Iris pigment epithelial cell (primary cell): ENCODE measurements around the gene MAPK10.
"Not testable (repeated sequence)": the region's sequence is repeated elsewhere in the genome, so short reads cannot be mapped to it uniquely, and the experiment has no call there.

Source experiments
- DNase-seq: peaks from one replicate; pipeline ENCODE4 v3.0.0-alpha.2; 2011; ENCODE audit warnings: low read depth

MAPK10 gene

DNA sequence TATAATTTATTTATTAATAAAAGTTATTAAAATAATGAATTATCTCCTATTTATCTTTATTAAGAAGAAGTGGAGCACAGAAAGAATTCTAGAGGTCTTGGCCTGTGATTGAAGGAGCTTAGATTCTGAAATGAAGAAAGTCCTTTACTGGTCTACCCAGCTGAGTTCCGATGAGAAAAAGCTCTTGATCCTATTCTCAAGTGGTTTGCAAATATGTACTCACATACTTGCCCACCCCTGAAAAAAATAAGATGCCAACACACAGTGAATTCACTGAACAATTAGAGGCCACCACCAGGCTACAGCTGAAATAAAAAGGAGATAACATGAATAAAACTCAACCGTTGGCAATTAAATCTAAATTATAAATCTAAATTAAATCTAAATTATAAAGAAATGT is 253.4 kb downstream of the MAPK10 start:
- no peak for DNase-seq

DNA sequence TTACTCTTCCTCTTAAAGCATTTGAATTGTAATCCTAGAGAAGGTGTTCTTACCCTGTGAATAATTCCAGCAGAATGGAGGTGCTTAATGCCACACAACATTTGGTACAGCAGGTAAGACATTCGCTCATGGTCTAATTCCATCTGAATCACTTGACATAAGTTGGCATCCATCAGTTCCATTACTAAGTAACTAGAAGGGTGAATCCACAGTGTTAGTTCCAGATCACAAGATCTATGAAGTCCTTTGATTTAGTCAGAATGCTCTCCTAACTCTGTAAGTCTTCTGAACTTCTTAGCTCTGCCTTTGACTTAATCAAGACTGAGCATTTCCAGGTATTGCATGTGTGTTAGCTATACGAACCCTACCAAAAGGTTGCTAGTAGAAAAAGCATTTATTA is 258.0 kb downstream of the MAPK10 start:
- no peak for DNase-seq

DNA sequence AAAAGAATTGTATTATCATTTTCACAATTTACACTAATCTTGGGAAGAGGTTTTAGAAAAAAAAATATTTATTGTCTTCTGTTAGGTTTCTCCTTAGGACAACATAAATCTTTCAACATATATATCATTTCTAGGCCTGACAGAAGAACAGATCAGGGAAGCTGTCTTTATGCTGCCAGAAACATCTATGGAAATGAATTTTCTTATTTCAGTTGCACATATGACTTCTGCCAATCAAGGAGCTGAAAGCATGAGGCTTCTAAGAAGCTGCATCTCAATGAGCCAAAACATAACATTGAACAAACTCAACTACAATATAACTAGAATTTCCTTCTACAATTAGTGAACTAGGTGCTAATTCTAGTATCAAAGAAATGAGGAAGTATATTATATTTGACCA is 258.4 kb downstream of the MAPK10 start:
- no peak for DNase-seq

DNA sequence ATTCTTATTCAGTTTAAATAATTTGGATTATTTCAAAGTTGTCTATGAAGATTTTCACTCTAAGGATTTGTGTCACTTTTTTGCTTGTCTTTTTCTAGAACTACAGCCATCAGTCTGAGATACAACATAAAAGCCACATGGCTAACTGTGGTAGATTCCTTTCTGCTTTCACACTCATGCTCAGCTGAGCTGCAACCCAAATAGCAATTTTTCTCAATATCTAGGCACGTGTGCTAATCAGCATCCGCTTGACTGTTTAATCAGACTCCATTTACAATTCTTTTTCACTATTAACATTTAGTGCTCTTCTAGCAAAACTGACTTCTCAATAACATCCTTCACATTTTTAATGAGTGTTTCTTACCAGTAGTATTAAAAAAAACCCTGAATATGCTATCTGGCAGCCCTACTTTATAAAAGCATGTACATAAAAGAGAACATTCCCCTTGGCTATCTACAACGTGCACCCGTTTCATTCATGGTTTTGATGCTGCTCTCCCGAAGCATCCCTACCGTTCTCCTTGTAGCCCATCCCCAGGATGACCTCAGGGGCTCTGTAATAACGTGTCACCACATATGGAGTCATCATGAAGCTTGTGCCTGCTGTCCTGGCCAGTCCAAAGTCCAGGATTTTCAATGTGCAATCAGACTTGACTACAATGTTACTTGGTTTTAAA is 259.2 kb downstream of the MAPK10 start:
- no peak for DNase-seq

DNA sequence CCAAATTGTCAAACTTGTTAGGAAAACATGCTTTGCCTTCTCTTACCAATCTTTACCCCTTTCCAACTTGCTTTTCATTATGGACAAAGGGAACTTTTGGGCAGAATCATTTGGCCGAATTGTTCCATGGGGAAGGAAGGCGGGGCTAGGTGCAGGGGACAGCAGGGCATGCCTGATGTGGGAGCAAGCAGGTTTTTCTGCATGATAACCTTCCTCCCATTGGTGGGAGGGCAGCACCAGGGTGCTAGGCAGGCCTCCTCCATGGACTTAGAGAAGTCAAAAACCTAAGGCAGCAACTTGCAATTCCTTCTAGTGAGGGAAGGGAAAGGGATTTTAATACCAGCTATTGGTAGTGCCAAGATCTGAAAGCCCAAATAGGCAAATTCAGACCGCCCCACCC is 260.5 kb downstream of the MAPK10 start:
- DNase-seq: no peak

DNA sequence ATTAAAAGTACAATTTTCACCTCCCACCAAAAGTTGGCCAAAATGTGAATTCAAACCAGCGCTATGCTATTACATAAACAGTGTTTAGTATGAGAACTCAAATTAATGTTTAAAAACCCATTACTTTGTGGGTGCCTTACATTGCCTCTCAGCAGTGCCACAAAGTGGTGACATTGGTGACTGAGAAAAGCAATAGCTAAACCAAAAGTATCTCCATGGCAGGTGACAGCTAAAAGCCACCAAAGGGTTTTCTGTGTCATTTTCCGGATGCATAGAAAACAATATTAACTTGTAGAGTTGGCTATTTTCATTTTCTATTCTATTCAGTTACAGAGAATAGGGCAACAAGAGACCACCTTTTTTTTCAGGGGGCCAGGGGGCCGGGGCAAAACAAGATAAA is 261.2 kb downstream of the MAPK10 start:
- no peak for DNase-seq

DNA sequence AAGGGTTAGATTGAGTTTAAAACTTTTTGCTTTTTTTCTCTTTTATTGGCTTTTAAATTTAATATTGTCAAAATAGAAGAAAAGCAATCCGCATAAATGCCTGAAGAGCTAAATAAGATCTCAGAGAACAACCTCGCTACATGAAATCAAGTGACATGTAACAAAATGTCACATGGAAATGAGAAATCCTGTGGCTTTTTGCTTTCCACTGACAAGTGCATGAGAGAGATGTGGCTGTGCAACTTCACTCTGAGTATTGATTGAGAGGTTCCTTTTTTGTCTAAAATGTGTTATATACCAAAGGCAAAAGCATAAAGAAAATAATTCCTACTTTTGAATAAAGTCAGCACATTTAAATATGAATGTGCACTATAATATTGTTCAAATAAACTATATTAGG is 263.5 kb downstream of the MAPK10 start:
- no peak for DNase-seq

DNA sequence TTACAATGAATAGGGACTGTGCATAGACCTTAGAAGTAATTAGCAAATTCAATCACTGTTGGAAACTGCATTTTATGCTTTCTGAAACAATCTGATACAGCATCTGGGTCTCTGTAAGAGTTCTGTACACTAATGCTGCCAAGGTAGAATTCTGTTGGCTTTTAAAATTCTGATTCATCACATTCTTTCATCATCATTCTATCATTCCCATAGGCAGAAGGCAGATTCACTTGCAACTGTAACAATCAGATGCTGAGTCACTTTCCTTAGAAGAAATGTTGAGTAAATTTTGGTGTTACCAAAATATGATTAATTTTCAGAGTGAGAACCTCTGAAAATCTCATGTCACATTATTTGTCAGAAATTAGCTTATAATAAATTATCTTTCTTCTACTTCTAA is 267.2 kb downstream of the MAPK10 start:
- DNase-seq: peak; percentile 91

DNA sequence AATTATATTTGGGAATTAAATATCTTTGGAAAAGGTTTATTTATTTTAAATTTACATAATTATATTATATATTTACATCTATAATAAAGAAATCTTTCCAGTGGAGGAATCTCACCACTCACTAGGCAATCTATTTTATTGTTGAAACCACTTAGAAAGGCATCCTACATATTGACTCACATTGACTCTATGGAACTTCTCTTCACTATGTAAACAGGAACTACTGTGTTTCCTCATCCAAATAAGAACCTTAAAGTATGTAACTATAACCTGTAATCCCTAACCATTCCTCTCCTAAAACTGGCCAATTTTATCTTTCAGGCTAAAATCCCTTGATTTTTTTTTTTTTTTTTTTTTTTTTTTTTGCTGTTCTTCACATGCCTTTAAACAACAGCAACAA is 268.7 kb downstream of the MAPK10 start:
- peak; percentile 55 for DNase-seq

DNA sequence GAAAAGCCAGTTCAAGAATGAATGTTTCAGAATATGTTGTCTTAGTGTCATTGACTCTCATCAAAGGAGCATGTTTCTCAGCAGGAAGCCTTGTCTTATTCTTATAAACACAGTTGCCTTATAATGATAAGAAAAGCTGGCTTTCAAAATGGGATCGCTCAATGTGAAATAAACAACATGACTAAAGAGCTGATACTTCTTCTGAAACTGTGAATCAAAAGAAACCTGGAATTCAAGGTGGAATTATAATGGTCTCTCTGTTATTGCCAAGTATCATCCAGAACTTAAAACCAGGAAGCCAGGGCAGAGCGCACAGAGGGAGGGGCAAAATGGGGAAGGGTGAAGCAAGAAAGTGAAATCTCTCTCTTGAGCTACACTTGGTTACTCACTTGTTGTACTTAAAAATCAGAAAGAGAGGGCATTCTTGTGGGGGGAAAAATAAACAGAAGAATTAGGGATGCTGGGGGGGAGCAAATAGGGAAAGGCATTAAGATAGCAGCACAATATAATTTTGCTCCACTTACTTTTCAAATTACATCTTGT is 270.0 kb downstream of the MAPK10 start:
- peak; percentile 16 for DNase-seq

DNA sequence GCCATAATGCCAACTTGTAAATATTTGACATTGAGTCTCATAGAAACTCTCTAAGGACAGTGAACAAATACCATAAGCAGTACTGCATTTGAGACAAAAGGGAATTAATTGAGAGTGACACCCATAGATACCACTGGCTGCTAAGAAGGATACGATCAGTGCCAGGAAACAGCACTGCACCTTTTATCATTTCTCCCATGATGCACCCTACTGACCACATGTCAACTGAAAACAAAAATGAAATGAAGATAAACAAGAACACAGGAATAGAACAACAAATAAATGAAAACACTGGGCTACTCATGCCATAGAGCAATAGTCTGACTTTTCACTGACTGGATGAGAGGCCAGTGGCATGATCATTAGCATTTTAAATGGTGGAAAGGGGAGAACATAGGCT is 270.8 kb downstream of the MAPK10 start:
- no peak for DNase-seq

DNA sequence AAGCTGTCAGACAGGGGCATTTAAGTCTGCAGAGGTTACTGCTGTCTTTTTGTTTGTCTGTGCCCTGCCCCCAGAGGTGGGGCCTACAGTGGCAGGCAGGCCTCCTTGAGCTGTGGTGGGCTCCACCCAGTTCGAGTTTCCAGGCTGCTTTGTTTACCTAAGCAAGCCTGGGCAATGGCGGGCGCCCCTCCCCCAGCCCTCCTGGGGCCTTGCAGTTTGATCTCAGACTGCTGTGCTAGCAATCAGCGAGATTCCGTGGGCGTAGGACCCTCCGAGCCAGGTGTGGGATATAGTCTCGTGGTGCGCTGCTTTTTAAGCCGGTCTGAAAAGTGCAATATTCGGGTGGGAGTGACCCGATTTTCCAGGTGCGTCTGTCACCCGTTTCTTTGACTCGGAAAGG is 284.1 kb downstream of the MAPK10 start:
- DNase-seq: not testable (repeated sequence)

DNA sequence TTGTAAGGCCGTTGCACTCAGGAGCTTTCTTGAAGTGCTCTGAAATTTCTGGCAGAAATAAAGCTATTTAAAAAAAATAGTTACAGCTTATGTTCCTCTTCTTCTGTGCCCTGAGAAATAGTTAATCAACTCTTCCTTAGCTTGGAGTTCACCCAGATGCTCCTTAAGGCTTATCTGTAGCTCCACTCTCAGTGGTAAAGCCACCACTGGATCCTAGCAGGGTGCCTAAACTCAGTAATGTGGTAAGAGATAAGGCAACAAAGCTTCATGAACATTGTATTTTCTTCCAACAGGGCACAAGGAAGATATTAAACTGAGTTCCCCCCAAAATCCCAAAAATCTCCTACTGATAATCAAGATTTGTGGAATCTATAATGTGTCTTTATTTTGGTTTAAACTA is 299.5 kb downstream of the MAPK10 start:
- no peak for DNase-seq

DNA sequence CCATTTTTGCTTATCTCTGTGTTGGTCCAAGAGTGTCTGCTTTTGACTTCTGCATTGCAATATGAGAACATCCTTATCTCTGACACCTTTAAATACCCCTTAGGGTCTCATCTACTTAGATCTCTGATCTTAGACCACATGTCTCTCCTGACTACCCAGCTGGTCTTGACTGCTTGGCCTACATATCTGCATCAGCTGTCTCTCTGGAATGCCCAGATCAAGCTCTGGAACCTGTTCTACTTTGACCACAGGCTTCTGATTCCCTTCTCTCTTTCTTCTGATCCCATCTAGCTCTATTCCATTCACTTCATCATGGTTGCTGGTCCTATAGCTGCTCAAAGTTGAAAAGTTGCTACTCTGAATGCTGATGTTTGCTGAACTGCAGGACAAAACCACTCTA is 301.2 kb downstream of the MAPK10 start:
- DNase-seq: no peak

DNA sequence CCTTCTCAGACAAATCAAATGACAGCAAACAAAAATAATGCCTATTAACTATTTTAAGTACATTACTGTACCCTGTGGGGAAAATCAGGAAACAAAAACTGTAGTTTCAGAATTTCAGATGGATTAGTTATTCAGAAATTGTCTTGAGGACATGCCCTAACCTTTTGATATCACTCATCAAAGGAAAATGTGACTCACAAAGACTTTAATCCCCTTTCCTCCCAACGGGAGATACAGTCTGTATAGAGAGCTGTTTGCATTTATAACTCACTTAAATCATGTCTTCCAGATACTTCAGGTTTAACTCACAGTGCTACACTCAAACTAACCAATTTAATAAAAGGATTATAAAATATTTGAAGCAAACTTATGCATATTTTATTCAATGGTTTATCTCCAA is 304.0 kb downstream of the MAPK10 start:
- peak; percentile 93 for DNase-seq

DNA sequence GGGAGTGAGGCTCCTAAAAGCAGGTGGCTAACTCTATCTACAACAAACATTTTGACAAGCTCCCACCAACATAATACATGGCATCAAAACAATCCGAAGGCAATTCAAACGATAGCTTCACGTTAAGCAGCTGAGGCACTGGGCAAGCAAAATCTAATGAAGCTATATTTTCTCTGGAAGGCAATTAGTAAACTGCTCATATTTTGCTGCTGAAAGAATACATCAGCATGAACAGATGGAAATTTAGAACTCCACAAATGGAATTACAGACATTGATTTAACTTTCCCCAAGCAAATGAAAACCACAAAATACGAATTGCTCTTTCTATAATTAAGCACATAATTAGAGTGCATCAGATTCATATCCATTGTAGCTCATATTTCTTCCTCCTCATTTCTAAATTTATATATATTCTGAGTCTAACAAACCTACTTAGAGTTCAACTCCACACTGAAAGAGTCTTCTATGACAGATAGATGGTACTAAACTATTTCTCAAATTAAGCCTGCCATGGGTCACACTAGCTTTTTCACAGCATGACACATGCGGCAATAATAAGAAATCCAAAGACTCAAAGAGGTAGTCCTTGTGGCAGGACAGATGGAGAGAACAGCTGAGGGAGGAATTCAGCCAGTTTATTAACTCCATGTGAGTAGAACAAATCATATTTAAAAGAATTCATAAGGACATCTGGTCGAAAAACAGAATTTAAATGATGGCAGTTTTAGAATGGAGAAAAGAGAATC is 305.4 kb downstream of the MAPK10 start:
- no peak for DNase-seq

DNA sequence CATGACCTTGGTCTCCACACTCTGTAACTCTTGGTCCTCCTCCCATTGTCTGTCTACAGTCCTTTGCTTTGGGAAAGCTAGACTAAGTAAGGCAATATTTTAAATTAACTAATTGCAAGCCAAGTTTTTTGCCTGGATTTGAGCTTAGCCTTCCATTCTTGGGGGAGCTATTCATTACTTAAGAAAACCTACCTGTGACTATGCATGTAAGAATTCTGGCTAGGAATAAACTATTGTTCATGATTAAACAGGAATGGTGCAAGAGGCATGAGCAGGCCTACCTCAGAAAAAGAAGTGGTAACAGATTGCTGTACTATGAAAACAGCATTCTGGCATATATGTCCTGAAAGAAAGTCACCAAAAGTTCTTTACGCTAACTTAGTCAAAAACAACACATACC is 309.4 kb downstream of the MAPK10 start:
- no peak for DNase-seq

DNA sequence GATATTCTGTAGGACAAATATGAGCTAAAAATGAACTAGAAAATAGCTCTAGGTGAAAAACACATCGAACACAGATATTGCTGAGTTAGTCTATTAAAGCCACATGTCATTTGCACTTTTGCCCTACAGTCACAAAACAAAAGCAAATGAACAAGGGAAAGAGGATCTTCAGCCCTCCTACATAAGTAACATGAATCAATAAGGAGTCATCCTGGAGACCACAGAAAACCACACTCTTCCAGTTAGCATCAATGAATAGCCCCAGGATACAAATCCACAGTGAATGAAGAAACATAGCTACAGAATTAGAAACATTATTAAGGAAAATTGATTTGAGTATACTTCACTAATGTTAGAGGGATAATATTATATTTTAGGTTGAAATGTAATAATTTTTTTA is 311.4 kb downstream of the MAPK10 start:
- DNase-seq: peak; percentile 55

DNA sequence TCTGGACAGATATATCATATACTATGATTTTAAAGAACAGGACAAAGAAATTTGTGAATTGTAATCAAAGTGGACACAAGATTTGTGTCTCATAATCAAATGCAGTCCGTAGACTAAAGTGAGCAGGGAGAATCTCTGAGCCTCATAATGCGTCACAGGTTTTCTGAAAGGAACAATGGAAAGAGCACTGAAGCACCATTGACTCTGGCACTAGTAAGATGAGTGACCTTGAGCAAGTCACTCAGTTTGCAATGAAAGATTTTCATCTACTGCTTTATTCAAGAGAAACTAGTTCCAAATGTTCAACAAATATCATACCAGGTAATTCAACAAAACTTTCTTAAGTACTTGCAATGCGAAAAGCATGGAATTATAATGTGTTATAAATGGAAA is 315.3 kb downstream of the MAPK10 start:
- no peak for DNase-seq

DNA sequence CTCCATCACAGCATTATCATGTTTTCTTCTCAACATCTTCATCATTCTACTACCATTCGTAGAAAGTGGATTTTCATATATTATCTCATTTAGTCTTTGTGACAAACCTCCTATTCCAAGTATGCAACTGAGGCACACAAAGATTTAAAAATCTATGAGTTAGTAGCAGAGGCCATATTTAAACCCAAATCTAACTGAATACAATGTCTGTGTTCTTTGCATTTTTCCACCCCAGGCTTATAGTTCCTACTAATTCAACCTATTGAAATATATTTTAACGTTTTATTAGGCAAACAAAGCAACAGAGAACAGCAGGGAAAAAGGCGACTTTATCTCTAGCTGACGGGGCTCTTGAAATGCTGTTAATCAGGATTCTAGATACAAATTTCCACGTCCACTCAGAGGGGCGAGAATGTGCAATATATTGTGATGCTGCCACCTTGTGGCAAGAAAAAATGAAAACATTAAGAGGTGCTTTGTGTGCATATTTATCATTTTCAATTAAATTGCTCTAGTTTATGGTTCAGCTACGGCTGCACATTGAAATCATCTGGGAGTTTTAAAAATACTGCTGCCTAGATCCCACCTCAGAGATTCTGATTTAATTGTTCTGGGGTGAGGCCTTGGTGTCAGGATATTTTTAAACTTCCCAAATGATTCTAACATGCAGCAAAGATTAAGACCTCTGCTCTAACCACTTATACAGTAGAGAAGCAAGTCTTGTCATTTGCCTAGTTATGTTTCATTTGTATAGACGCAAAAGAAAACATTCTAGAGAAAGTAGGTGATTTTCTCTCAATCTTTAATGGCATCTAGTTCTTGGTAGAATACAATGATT is 315.9 kb downstream of the MAPK10 start:
- peak; percentile 64 for DNase-seq

DNA sequence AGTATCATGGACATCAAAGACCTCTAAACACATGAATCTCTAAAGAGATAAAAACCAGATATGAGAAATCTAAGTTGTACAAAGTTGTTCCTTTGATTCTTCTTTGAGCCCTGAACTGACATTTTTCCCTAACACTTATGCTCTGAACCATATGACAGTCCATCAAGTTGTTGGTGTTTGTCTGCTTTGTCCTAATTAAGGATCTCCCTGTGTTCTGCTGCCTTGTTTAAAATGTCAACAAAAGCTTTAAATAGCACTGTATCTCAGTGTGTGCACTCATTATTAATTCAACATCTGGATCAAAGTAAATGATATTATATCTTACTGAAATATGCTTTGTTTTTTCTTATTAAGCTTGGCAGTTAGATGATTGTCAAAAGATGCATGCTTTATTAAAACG is 321.8 kb downstream of the MAPK10 start:
- no peak for DNase-seq

DNA sequence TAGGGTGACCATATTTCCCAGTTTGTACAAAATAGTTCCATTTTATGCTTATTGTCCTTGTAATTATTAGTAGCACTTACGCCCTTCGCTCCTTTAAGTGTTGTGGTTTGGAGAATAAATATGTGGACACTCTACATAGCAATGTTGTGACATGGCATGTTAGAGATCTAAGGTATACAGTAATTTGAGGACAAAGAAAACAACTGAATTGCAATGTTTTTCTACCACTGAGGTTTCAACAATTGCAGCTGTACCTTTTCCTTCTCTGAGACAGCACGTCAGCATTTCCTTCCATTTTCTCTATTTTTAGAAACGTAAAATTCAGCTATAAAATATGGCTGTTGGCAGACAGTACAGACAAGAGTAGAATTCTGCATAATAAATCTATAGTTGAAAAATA is 323.1 kb downstream of the MAPK10 start:
- peak; percentile 87 for DNase-seq

DNA sequence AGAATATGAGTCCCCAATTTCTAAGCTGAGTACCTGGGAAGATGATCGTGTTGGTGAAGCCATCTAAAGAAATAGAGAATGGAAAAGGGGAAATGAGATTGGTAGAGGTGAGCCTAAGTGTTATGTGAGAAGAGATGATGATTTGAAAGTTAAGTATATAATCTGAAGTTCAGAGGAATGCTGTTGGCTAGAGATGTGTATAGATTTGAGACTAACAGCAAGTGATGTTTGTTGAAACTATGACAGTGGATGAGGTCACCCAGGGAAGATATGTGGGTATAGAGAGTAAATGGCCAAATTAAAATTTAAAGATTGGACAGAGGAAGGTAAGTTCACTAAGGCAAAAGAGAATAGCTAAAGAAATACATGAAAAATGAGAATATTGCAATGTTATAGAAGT is 324.2 kb downstream of the MAPK10 start:
- peak; percentile 61 for DNase-seq
